GM23248 (cell line): ENCODE data around the gene SSR2. TPM values are rescaled to one million over a fixed set of nuclear protein-coding genes. Genes with fewer than 3 reads are reported as not detected.

Source experiments
- DNase-seq: peaks from one replicate; pipeline ENCODE4 v3.0.0-alpha.2; 2015
- H2AFZ ChIP-seq: fragments of 200-600 bp; sonication (generic); 2 replicates; pipeline ENCODE4 v1.6.1; 2016; ENCODE audit warnings: antibody characterized with exemption
- H3F3A ChIP-seq: fragments of 200-600 bp; sonication (generic); 2 replicates; pipeline ENCODE4 v1.6.1; 2016; ENCODE audit warnings: mild to moderate bottlenecking, antibody characterized with exemption, mixed run types; ENCODE audit not compliant: insufficient read depth
- H3K27ac ChIP-seq: fragments of 200-600 bp; sonication (generic); 2 replicates; pipeline ENCODE4 v1.5.1; 2016; ENCODE audit warnings: mild to moderate bottlenecking
- H3K27me3 ChIP-seq: fragments of 200-600 bp; sonication (generic); replicated peaks from 2 replicates; pipeline ENCODE4 v1.6.1; 2016; ENCODE audit warnings: mild to moderate bottlenecking; ENCODE audit not compliant: insufficient read depth
- H3K36me3 ChIP-seq: fragments of 200-600 bp; sonication (generic); 2 replicates; pipeline ENCODE4 v1.6.1; 2016; ENCODE audit warnings: low read depth, mild to moderate bottlenecking
- H3K4me1 ChIP-seq: fragments of 200-600 bp; sonication (generic); 2 replicates; pipeline ENCODE4 v1.6.1; 2016; ENCODE audit warnings: mild to moderate bottlenecking; ENCODE audit not compliant: insufficient read depth
- H3K4me2 ChIP-seq: fragments of 200-600 bp; sonication (generic); one replicate; pipeline ENCODE4 v1.6.1; 2016; ENCODE audit warnings: mild to moderate bottlenecking; ENCODE audit not compliant: unreplicated experiment
- H3K4me3 ChIP-seq: fragments of 200-600 bp; sonication (generic); 2 replicates; pipeline ENCODE4 v1.5.1; 2016; ENCODE audit warnings: mild to moderate bottlenecking
- H3K79me2 ChIP-seq: fragments of 200-600 bp; sonication (generic); 2 replicates; pipeline ENCODE4 v1.6.1; 2016; ENCODE audit warnings: mild to moderate bottlenecking; ENCODE audit not compliant: insufficient read depth
- H3K9ac ChIP-seq: fragments of 200-600 bp; sonication (generic); 2 replicates; pipeline ENCODE4 v1.6.1; 2016; ENCODE audit warnings: mild to moderate bottlenecking
- H3K9me2 ChIP-seq: fragments of 200-600 bp; sonication (generic); 2 replicates; pipeline ENCODE4 v1.6.1; 2016; ENCODE audit warnings: mixed run types, mild to moderate bottlenecking, moderate library complexity; ENCODE audit not compliant: insufficient read depth
- H3K9me3 ChIP-seq: fragments of 200-600 bp; sonication (generic); one replicate; pipeline ENCODE4 v1.6.1; 2017; ENCODE audit warnings: low read depth
- H4K20me1 ChIP-seq: fragments of 200-600 bp; sonication (generic); 2 replicates; pipeline ENCODE4 v1.6.0; 2016; ENCODE audit not compliant: insufficient read depth
- EZH2 ChIP-seq: fragments of 200-600 bp; sonication (generic); IDR thresholded peaks from 2 replicates; pipeline ENCODE4 v1.6.1; 2018; ENCODE audit warnings: antibody characterized with exemption, mild to moderate bottlenecking; ENCODE audit not compliant: insufficient read depth, poor library complexity, severe bottlenecking
- EZH2phosphoT487 ChIP-seq: fragments of 200-600 bp; sonication (generic); IDR thresholded peaks from 2 replicates; pipeline ENCODE4 v1.6.1; 2018; ENCODE audit warnings: antibody characterized with exemption, moderate library complexity, mild to moderate bottlenecking, low read depth; ENCODE audit not compliant: insufficient read depth
- WGBS, 2 experiments: methylation state at CpG; one replicate each; pipeline ENCODE4 v1.1.6; 2015 to 2017; ENCODE audit warnings: low lambda C conversion rate in 2 of 2, low coverage in 1 of 2; ENCODE audit errors: missing lambda C conversion rate in 2 of 2; 5-methylcytosine and 5-hydroxymethylcytosine counted together
- in situ Hi-C: fragments of 300-500 bp; cut with MboI; formaldehyde crosslinking; loops from 2 replicates; pipeline ENCODE4 v1.15.0; 2020
- polyA plus RNA-seq: library from polyadenylated mRNA; unstranded; fragments of >200 nt; fragmentation: Nextera tagmentation; extraction: Ambion mirVana; gene quantifications from 2 replicates; pipeline ENCODE4 v1.2.1, GENCODE V29; 2016
- total RNA-seq: library from RNA; depleted of rRNA; stranded (reverse); fragments of >200 nt; shearing (Covaris generic); gene quantifications from 2 replicates; pipeline ENCODE4 v1.2.3, GENCODE V29; 2014

SSR2 gene
- total and polyA plus RNA-seq, 2 experiments from 2014 or later: 318 to 695 TPM

GRCh38 chr1:156006666-156007376 is 13.9 kb downstream of the SSR2 start:
- H3K36me3 ChIP-seq: peaks cover 23% of the 10 kb centered on the region
- no peak overlapping the region for H2AFZ ChIP-seq
- peaks cover 4% of the 10 kb centered on the region; the same call in 1 of the 2 replicates for H3K79me2 ChIP-seq
- no peaks in the 10 kb centered on the region; the same call in 1 of the 2 replicates for H3K4me1 ChIP-seq
- H3K4me2 ChIP-seq: no peak overlapping the region
- H3K4me3 ChIP-seq: no peak overlapping the region
- no peak for DNase-seq
- no peak for TF ChIP-seq EZH2phosphoT487
- TF ChIP-seq EZH2: no peak
- H3K27me3 ChIP-seq: no peaks in the 10 kb centered on the region
- 60 to 67% methylated on average over 6 to 7 of the region's 7 CpGs for WGBS, 2 experiments
- no peaks in the 10 kb centered on the region for H3K9me3 ChIP-seq
- H3K9ac ChIP-seq: no peak overlapping the region
- in situ Hi-C loops: no loop called here
- no peaks in the 10 kb centered on the region for H4K20me1 ChIP-seq
- no peak overlapping the region for H3K27ac ChIP-seq
- peaks cover 44% of the 10 kb centered on the region for H3F3A ChIP-seq
- no peaks in the 10 kb centered on the region for H3K9me2 ChIP-seq

- peaks cover 6% of the 10 kb centered on the region for H3K36me3 ChIP-seq
- H3K4me3 ChIP-seq: no peak overlapping the region
- peaks cover 27% of the 10 kb centered on the region for H3F3A ChIP-seq
- DNase-seq: peak; percentile 23
- no peaks in the 10 kb centered on the region for H3K9me3 ChIP-seq
- no peak overlapping the region for H3K27ac ChIP-seq
- WGBS, 2 experiments: 86 to 91% methylated on average over 4 of the region's 4 CpGs
- no peaks in the 10 kb centered on the region for H4K20me1 ChIP-seq
- H3K79me2 ChIP-seq: no peaks in the 10 kb centered on the region
- no peaks in the 10 kb centered on the region; the same call in 1 of the 2 replicates for H3K4me1 ChIP-seq
- in situ Hi-C loops: no loop called here
- no peak overlapping the region for H2AFZ ChIP-seq
- no peak overlapping the region for H3K9ac ChIP-seq
- H3K27me3 ChIP-seq: no peaks in the 10 kb centered on the region
- no peak for TF ChIP-seq EZH2phosphoT487
- no peak for TF ChIP-seq EZH2
- H3K9me2 ChIP-seq: no peaks in the 10 kb centered on the region
- H3K4me2 ChIP-seq: no peak overlapping the region
Observed at GRCh38 chr1:156004843-156005584, 15.7 kb downstream of the SSR2 start.

- Histone ChIP-seq H3F3A (peaks cover 17% of the 10 kb centered on the region), H3K27me3 (no peaks in the 10 kb centered on the region), H2AFZ (no peak overlapping the region), H3K36me3 (no peaks in the 10 kb centered on the region), H3K27ac (no peak overlapping the region), H3K4me1 (no peaks in the 10 kb centered on the region; the same call in 1 of the 2 replicates), H3K9me2 (no peaks in the 10 kb centered on the region), H3K9ac (no peak overlapping the region), H3K9me3 (no peaks in the 10 kb centered on the region), H3K4me3 (no peak overlapping the region), H3K4me2 (no peak overlapping the region), H4K20me1 (no peaks in the 10 kb centered on the region), H3K79me2 (no peaks in the 10 kb centered on the region)
- DNase-seq: no peak
- in situ Hi-C loops: no loop called here
- no peak for TF ChIP-seq EZH2phosphoT487
- no peak for TF ChIP-seq EZH2
- WGBS, 2 experiments: 44 to 50% methylated on average over 2 of the region's 2 CpGs
Observed at GRCh38 chr1:156003923-156004188, 16.9 kb downstream of the SSR2 start.

- in situ Hi-C loops: no loop called here
- no peak for DNase-seq
- Histone ChIP-seq H3K9me3 (no peaks in the 10 kb centered on the region), H3K4me2 (no peak overlapping the region), H3K36me3 (no peaks in the 10 kb centered on the region), H3K4me3 (no peak overlapping the region), H2AFZ (no peak overlapping the region), H3K9ac (no peak overlapping the region), H4K20me1 (no peaks in the 10 kb centered on the region), H3K9me2 (no peaks in the 10 kb centered on the region), H3F3A (peaks cover 11% of the 10 kb centered on the region), H3K27me3 (no peaks in the 10 kb centered on the region), H3K27ac (no peak overlapping the region), H3K4me1 (no peaks in the 10 kb centered on the region; the same call in 1 of the 2 replicates), H3K79me2 (no peaks in the 10 kb centered on the region)
- TF ChIP-seq EZH2 (no peak), EZH2phosphoT487 (no peak)
- 44 to 47% methylated on average over 3 of the region's 3 CpGs for WGBS, 2 experiments
Observed at GRCh38 chr1:156002188-156002911, 18.4 kb downstream of the SSR2 start.
